Activated CD8-positive, alpha-beta memory T cell treated with anti-CD3 and anti-CD28 coated beads for 1 hour (primary cell): ENCODE data around the gene GRK5.

ENCODE experiments used
- DNase-seq, 2 donors: peaks; one replicate each; pipeline ENCODE4 v3.0.0-alpha.2; 2020; ENCODE audit warnings: low read depth in 1 of 2; ENCODE audit errors: extremely low read depth in 1 of 2

Gene GRK5

DNA sequence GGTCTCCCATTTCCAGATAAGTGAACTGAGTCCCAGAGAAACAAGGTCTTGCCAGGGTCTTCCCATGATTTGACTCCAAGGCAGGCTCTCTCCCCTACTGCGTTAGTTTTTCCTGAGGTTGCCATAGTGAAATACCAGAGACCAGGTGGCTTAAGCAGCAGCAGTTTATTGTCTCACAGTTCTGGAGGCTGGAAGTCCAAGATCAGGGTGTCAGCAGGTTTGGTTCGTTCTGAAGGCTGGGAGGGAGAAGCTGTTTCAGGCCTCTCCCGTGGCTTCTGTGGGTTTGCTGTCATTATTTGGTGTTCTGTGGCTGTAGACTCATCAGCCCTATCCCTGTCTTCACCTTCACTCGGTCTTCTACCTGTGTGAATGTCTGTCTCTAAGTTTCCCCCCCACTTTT, 129.9 kb downstream of the GRK5 start:
- no peak for DNase-seq

GRCh38 chr10:119337796-119338432, 130.5 kb downstream of the GRK5 start:
- no peak for DNase-seq

GRCh38 chr10:119339109-119339508, 131.7 kb downstream of the GRK5 start:
- DNase-seq = no peak

- DNase-seq = no peak
Observed at GRCh38 chr10:119340893-119341458, 133.6 kb downstream of the GRK5 start.

GRCh38 chr10:119341459-119342301, 134.3 kb downstream of the GRK5 start:
- DNase-seq = peak in 1 of 2 donors; percentile 12

- DNase-seq = no peak
Observed at GRCh38 chr10:119342335-119342734, 135.0 kb downstream of the GRK5 start.

DNA sequence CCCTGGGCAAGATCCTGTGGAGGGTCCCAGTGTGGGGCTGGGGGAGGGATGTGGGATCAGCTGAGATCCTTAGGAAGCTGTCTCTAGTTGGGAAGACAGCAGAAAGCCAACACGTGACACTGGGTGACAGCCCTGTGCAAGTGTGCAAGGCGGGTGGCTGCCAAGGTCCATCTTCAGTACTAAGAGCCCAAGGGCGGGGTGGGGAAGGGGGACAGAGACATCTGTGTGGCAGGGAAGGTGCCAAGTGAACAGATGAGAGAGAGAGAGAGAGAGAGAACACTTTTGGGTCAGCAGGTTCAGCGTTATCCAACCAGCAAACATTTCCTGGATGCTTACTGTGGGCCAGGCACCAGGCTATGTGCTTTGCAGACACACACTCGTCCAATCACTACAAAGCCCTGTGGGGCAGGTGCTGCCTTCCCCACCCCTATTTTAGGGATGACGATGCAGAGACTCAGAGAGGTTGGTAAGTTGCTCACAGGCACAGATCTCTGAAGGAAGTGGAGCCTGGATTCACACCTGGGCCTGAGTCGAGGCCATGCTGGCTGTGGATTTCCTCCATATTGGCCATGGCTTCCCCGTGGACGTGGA, 135.7 kb downstream of the GRK5 start:
- no peak for DNase-seq

DNA sequence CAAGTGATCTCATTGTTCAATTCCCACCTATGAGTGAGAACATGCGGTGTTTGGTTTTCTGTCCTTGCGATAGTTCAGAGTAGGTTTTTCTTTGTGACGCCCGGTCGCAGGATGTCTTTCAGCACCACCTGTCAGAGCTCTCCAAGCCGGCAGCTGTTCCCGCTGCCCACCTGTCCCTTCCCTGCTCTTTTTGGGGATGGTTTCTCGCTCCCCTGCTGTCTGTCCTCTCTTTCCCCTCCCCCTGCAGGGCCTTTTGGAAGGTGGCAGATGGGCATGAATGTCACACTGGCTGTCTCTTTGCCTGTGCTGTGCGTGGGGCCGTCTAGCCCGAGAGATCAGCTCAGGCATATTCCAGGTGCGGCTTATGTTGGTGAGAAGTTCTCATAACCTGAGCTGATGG, 137.0 kb downstream of the GRK5 start:
- DNase-seq = no peak

DNA sequence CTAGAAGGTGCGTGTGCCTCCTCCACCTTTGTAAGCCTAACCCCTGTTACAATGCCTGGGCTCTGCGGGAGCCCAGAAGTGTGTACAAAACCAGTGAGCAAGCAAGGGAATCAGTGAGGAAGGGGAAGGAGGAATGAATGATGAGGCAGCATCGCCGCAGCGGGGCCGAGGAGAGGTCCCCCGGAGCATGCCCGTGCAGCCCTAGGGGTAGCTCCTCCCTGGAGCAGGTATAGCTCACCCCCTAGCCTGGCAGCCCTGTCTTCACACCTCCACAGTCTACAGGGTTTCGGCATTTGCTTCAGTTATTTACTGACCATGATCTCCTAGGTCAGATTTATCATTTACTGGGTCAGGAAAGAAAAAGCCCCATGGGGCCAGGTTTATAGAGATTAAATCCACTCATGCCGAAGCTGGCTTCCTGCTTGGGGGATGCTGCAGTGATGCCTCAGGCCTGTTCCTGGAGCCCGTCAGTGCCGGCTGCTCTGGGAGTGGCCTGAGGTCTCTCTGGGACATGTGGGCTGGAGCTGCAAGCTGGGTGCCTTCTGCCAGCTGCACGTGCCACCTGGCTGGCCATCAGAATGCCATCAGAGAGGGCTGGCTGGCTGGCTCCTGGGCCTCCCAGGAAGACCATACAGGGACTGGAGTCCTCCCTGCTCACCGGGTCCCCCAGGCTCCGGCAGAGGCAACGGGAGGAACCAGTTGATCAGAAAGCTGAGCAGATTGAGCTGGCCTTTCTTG, 138.9 kb downstream of the GRK5 start:
- no peak for DNase-seq

- no peak for DNase-seq
Observed at GRCh38 chr10:119347181-119347974, 140.0 kb downstream of the GRK5 start.

GRCh38 chr10:119348106-119348505, 140.7 kb downstream of the GRK5 start:
- no peak for DNase-seq

DNA sequence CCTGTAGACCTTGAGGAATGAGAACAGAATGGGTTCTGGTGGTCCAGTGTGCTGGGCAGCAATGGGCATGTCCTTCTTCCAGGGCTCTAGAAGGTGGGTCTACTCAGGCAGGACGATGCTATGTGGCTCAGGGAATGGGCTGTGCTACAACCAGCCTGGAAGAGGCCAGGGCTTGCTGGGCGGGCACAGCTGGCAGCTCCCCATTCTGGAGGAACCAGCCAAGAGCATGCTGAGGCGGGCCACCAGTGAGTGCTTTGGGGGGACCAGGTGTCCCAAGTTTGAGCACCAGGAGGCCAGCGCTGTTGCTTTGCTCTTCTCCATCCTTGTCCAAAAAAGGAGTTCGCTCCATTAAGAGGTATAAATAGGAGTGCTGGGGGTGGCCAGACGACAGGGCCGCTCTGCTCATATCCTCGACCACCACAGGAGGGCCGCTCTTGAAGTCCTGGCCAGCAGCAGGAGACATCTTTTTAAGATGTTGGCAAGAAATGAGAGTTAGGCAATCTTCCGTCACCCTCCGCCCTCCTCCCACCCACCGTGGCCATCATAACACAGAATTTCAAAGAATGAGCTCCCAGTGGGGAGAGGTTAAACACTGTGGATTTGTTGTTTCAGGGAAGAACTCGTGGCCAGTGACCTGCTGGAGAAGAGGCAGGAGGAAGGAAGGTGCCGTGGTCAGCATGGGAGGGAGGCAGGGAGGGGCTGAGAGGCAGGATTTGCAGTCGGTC, 141.3 kb downstream of the GRK5 start:
- no peak for DNase-seq

DNA sequence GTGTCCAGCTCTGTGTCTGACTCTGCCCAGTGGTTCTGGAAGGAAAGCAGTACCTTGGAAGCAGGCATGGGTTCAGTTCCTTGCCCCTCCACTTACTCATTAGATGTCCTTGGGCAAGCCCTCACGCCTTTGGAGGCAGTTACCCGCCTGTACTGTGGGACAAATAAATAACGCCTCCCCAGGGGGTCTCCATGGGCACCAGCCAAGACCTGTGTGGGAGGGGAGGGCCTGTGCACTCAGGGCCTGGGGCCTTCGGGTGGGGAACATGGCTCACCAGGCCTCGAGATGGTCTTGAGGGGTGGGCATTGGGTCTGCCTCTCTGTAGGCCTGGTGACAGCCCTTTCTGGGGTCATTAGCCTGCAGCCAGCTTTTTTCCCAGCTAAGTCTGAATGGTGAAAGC, 142.0 kb downstream of the GRK5 start:
- DNase-seq = no peak

DNA sequence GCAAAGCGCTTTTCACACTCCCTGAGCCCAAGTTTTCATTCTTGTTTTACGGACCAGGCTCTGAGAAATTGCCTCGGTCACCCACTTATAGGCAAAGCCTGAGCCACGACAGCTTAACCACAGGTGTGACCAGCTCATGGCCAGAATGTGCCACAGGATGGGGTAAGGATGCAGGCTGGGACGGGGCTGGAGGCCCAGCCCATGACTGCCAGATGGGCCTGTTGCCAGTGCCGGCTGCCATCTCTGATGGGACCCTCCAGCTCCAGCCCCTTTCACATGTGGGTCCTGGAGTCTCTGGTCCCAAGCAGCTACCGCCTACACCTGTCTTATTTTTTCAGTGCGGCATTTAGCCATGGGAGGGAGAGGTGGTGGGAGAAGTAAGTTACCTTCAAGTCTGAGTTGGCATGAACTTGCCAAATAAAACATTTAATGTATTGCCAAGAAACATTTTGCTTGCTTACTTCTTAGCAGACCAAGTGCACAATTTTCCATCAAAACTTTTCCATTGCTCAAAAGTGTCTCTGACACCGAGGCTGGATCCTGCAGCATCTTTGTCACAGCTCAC, 142.6 kb downstream of the GRK5 start:
- no peak for DNase-seq

DNA sequence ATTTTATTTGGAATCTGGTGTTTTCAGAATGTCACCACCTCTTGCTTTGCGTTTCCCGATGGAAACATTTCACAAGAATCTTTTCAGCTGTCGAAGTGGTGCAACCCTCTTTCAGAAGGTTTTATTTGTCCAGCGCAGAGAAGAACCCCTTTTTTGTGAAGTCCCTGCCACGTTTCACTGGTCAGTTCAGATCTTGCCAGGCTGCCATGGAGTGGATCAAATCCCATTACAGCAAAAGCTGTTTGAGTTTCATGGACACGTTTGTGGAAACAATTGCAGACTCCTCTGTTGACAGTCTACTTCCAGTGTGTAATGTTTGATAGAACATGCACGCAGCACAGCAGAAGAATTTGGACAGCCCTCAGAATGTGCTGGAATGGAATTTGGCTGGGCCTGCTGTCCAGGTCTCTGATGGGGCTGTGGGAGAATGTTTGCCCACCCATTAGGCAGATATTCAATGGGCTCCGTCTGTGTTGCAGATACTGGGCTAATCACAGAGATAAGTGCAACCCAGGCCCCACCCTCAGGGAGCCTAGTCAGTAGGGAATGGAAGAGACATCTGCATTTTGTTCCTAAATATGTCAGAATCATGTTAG, 143.2 kb downstream of the GRK5 start:
- no peak for DNase-seq

- DNase-seq = no peak
Observed at GRCh38 chr10:119351189-119351588, 143.8 kb downstream of the GRK5 start.

GRCh38 chr10:119352042-119352441, 144.7 kb downstream of the GRK5 start:
- DNase-seq = no peak

GRCh38 chr10:119352807-119353206, 145.4 kb downstream of the GRK5 start:
- DNase-seq = no peak

DNA sequence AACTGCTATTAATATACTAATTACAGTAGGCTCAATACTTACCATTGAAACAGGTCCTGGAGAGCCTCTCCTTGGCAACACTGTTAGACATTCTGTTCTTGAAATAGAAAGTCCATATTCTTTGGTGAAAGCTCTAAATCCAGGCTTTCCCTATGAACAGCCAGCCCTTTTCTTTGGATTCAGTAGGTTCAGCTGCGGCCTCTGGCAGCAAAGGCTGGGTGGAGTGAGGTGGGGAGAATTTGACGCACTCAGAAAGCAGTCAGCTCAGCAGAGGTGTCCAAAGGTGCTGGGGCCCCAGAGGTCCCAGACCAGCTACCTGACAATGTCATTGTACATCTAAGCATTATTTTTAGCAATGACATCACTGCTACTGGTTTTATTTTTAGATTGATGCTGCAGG, 146.1 kb downstream of the GRK5 start:
- DNase-seq = no peak
